ENCODE measurements around the gene CRY2. TPM values are rescaled to one million over a fixed set of nuclear protein-coding genes. Genes with fewer than 3 reads are reported as not detected.

CRY2 gene
- polyA plus RNA-seq, 2 donors, result 5.9 to 6.8 TPM

DNA sequence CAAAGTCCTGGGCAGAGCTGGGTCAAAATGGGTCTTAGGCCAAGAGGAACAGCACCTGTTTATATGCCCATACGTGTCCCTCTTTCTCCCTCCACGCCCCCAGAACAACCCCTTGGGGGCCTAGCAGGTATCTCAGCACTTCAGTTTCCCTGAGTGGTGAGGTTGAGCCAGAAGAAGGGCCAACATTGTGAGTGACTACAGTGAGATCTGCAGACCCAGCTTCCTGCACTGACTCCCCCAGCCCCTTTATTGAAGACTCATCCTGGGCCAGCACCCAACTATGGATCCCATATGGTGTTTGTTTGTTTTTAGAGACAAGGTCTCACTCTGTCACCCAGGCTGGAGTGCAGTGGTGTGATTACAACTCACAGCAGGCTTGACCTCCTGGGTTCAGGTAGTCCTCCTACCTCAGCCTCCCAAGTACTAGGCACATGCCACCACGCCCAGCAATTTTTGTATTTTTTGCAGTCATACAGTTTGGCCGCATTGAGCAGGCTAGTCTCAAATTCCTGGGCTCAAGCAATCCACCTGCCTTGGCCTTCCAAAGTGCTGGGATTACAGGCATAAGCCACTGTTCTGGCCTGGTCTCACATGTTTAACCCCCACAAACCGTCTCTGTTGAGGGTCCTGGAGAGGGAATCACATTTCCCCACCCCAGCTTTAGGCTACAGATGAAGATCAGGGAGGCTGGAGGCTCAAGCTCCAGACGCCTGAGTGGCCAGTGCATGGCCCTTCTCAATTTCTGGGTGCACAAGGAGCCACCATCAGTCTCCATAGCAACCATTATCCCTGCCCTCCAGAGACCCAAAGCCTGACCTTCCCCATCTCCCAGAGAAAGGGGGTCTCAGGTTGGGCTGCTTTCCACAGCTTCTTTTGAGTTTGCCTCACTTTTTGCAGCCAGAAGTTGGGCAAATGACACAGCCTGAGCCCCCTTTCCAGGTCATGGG lies 73.5 kb downstream of the CRY2 start:
- Histone ChIP-seq H3K36me3 (ENCODE audit: control insufficient read depth in 2 of 2, insufficient read depth in 2 of 2, low read length in 1 of 2) (no peaks in the 10 kb centered on the region), H3K27me3 (ENCODE audit: control insufficient read depth in 1 of 2, insufficient read depth in 2 of 2, low read length in 2 of 2) (no peaks in the 10 kb centered on the region), H3K4me3 (ENCODE audit: low read depth in 1 of 2, low read length in 2 of 2) (no peak overlapping the region), H3K9me3 (ENCODE audit: control insufficient read depth in 2 of 2, insufficient read depth in 1 of 2, low read depth in 1 of 2, low read length in 1 of 2) (no peaks in the 10 kb centered on the region), H3K27ac (ENCODE audit: low read depth in 2 of 2, low read length in 1 of 2) (no peak overlapping the region), H3K4me1 (ENCODE audit: control insufficient read depth in 2 of 2, insufficient read depth in 2 of 2, low read length in 1 of 2) (peaks cover 2 to 19% of the 10 kb centered on the region in 2 donors)
- WGBS, 2 donors, result 83 to 85% methylated on average over 6 of the region's 6 CpGs

DNA sequence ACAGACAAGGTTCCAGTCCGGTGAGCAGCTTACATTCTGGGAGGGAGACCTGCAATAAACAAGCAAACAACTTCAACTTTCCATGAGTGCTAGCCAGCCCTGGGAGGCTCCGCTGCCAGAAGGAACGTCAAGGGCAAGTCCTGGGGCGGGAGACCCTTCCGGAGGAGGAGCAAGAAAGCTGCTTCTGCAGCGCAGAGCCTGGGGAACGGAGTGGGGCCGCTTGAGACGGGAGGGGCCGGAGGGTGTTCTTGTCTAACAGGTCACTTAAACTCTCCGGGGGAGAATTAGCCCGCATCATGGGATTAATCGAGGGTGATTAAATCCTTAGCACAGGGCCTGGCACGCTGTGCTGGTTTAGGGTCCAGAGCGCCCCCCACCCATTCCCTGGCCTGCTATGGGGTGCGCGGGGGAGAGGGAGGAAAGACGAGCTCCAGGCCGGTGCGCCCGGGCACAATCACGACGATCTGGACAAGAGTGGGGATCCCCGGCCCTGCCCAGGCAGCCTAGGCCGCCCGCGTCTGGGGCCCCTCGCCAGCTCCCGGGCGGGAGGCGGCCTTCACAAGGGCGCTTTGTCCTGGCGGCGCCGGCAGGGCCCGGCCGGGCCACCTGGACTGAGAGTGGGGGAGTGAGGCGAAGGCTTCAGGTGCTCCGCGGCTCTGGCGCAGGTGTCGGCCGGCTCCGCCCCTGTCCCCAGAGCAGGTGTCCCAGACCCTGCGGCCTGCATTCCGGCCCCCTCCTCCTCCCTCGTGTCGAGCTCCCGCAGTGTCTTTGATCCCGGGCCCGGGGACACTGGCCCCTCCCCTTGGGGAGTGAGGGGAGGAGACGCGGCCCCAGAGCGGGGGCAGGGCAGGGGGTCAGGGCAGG lies 74.5 kb downstream of the CRY2 start:
- Histone ChIP-seq H3K4me3 (ENCODE audit: low read depth in 1 of 2, low read length in 2 of 2) (peak overlapping the region; percentile 51 to 57), H3K27me3 (ENCODE audit: control insufficient read depth in 1 of 2, insufficient read depth in 2 of 2, low read length in 2 of 2) (no peaks in the 10 kb centered on the region)

DNA sequence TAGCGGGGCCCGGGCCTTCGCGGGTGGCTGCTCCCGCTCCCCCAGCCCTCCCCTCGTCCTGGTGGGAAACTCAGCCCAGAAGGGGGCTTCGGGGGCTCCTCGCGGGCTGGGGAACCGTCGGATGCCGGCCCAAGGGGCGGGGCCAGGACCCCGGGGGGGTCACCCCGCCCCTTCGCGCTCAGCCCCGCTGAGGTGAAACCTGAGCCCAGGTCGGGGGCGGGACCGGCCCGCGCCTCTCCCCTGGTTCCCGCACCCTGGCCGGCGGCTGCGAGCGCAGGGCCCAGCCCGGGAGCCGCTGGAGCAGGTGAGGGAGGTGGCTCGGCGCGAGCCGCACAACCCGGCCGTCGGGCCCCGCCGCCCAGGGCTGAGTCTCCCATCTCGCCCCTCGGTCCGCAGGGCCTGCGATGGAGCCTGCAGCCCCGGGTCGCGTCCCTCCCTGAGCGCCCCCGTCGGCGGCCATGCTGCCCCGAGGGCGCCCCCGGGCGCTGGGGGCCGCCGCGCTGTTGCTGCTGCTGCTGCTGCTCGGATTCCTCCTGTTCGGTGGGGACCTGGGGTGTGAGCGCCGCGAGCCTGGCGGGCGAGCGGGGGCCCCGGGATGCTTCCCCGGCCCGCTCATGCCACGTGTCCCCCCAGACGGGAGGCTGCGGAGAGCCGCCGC lies 75.3 kb downstream of the CRY2 start, which contains the start of gene LARGE2:
Gene LARGE2 (plus strand): TSS at position 232 of the 658 bp plus-strand sequence. CDS start 227 bp downstream, at position 459.
- WGBS, 2 donors, result 1 to 4% methylated on average over 32 to 73 of the region's 73 CpGs
- Histone ChIP-seq H3K36me3 (ENCODE audit: control insufficient read depth in 2 of 2, insufficient read depth in 2 of 2, low read length in 1 of 2) (peaks cover 0 to 6% of the 10 kb centered on the region in 2 donors), H3K9me3 (ENCODE audit: control insufficient read depth in 2 of 2, insufficient read depth in 1 of 2, low read depth in 1 of 2, low read length in 1 of 2) (no peaks in the 10 kb centered on the region), H3K4me3 (ENCODE audit: low read depth in 1 of 2, low read length in 2 of 2) (peak within 1 kb of the TSS; percentile 51 to 57), H3K27me3 (ENCODE audit: control insufficient read depth in 1 of 2, insufficient read depth in 2 of 2, low read length in 2 of 2) (no peaks in the 10 kb centered on the region), H3K27ac (ENCODE audit: low read depth in 2 of 2, low read length in 1 of 2) (peak within 1 kb of the TSS in 1 of 2 donors; percentile 27), H3K4me1 (ENCODE audit: control insufficient read depth in 2 of 2, insufficient read depth in 2 of 2, low read length in 1 of 2) (peaks cover 2 to 13% of the 10 kb centered on the region in 2 donors)

More for the DNA sequence above, 74.5 kb downstream of the CRY2 start:
- no peaks in the 10 kb centered on the region for H3K9me3 ChIP-seq (ENCODE audit: control insufficient read depth in 2 of 2, insufficient read depth in 1 of 2, low read depth in 1 of 2, low read length in 1 of 2)
- peaks cover 0 to 6% of the 10 kb centered on the region in 2 donors for H3K36me3 ChIP-seq (ENCODE audit: control insufficient read depth in 2 of 2, insufficient read depth in 2 of 2, low read length in 1 of 2)
- WGBS, 2 donors, result 20% methylated on average over 45 to 54 of the region's 54 CpGs
- peaks cover 2 to 15% of the 10 kb centered on the region in 2 donors for H3K4me1 ChIP-seq (ENCODE audit: control insufficient read depth in 2 of 2, insufficient read depth in 2 of 2, low read length in 1 of 2)
- H3K27ac ChIP-seq (ENCODE audit: low read depth in 2 of 2, low read length in 1 of 2), result peak overlapping the region in 1 of 2 donors; percentile 27

DNA sequence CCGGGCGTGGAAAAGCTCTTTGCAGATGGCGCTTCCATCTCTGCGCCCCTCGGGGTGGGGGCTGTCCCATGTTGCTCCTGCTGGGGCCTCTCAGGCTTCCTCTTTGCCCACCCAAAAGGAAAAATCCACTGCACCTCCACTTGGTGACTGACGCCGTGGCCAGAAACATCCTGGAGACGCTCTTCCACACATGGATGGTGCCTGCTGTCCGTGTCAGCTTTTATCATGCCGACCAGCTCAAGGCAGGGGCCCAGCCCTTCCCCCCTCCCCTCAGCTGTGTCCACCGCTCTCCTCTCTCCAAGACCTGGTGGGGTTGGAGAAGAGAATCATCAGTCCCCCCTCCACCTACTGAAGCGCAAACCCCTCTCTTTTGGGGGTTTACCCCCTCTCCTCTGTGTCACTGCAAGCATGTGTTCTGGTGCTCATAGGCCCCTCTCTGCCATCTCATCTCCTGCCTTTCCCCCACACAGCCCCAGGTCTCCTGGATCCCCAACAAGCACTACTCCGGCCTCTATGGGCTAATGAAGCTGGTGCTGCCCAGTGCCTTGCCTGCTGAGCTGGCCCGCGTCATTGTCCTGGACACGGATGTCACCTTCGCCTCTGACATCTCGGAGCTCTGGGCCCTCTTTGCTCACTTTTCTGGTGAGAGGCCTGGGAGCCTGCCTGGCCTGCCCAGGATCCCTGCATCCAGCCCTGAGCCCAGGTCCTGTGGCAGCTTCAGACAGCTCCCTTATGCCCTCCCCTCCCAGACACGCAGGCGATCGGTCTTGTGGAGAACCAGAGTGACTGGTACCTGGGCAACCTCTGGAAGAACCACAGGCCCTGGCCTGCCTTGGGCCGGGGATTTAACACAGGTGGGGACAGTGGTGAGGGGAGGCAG lies 77.0 kb downstream of the CRY2 start:
- Histone ChIP-seq H3K9me3 (ENCODE audit: control insufficient read depth in 2 of 2, insufficient read depth in 1 of 2, low read depth in 1 of 2, low read length in 1 of 2) (no peaks in the 10 kb centered on the region), H3K4me3 (ENCODE audit: low read depth in 1 of 2, low read length in 2 of 2) (peak overlapping the region in 1 of 2 donors; percentile 9), H3K27ac (ENCODE audit: low read depth in 2 of 2, low read length in 1 of 2) (no peak overlapping the region), H3K27me3 (ENCODE audit: control insufficient read depth in 1 of 2, insufficient read depth in 2 of 2, low read length in 2 of 2) (no peaks in the 10 kb centered on the region), H3K4me1 (ENCODE audit: control insufficient read depth in 2 of 2, insufficient read depth in 2 of 2, low read length in 1 of 2) (peaks cover 6 to 17% of the 10 kb centered on the region in 2 donors), H3K36me3 (ENCODE audit: control insufficient read depth in 2 of 2, insufficient read depth in 2 of 2, low read length in 1 of 2) (peaks cover 0 to 10% of the 10 kb centered on the region in 2 donors)
- WGBS, 2 donors, result 52 to 67% methylated on average over 22 of the region's 22 CpGs

DNA sequence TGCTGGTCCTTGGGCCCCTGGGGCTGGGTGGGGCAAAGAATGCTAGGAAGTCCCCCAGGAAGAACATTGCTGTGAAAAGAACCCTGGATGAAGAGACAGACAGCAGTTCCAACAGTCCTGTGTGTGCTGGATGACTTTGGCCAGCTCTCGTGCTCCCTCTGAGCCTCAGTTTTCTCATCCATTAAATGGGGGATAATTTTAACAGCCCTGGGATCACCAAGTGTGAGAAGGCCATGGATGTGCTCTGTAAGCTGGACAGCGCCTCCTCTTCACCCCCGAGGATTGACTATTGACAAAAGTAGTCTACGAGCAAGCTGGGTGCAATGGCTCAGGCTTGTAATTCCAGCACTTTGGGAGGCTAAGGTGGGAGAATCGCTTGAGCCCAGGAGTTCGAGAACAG lies 77.7 kb downstream of the CRY2 start:
- H3K4me3 ChIP-seq (ENCODE audit: low read depth in 1 of 2, low read length in 2 of 2), result no peak overlapping the region
- H3K27ac ChIP-seq (ENCODE audit: low read depth in 2 of 2, low read length in 1 of 2), result no peak overlapping the region
- H3K4me1 ChIP-seq (ENCODE audit: control insufficient read depth in 2 of 2, insufficient read depth in 2 of 2, low read length in 1 of 2), result peaks cover 10 to 20% of the 10 kb centered on the region in 2 donors
- no peaks in the 10 kb centered on the region for H3K9me3 ChIP-seq (ENCODE audit: control insufficient read depth in 2 of 2, insufficient read depth in 1 of 2, low read depth in 1 of 2, low read length in 1 of 2)
- H3K36me3 ChIP-seq (ENCODE audit: control insufficient read depth in 2 of 2, insufficient read depth in 2 of 2, low read length in 1 of 2), result peaks cover 0 to 10% of the 10 kb centered on the region in 2 donors
- H3K27me3 ChIP-seq (ENCODE audit: control insufficient read depth in 1 of 2, insufficient read depth in 2 of 2, low read length in 2 of 2), result no peaks in the 10 kb centered on the region
- 80 to 84% methylated on average over 6 of the region's 6 CpGs for WGBS, 2 donors

DNA sequence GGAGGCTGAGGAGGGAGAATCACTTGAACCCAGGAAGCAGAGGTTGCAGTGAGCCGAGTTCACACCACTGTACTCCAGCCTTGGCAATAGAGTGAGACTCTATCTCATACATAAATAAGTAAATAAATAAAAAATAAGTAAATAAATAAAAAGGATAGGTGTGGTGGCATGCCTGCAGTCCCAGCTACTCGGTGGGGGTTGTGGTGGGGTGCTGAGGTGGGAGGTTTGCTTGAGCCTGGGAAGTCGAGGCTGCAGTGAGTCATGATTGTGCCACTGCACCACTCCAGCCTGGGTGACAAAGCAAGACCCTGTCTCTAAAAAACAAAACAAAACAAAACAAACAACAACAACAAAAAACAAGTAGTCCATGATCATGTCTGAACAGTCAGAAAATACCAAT lies 78.3 kb downstream of the CRY2 start:
- WGBS, 2 donors, result 65 to 80% methylated on average over 3 of the region's 3 CpGs
- H3K9me3 ChIP-seq (ENCODE audit: control insufficient read depth in 2 of 2, insufficient read depth in 1 of 2, low read depth in 1 of 2, low read length in 1 of 2), result no peaks in the 10 kb centered on the region
- no peak overlapping the region for H3K27ac ChIP-seq (ENCODE audit: low read depth in 2 of 2, low read length in 1 of 2)
- H3K27me3 ChIP-seq (ENCODE audit: control insufficient read depth in 1 of 2, insufficient read depth in 2 of 2, low read length in 2 of 2), result no peaks in the 10 kb centered on the region
- H3K36me3 ChIP-seq (ENCODE audit: control insufficient read depth in 2 of 2, insufficient read depth in 2 of 2, low read length in 1 of 2), result peaks cover 3 to 10% of the 10 kb centered on the region in 2 donors
- H3K4me1 ChIP-seq (ENCODE audit: control insufficient read depth in 2 of 2, insufficient read depth in 2 of 2, low read length in 1 of 2), result peaks cover 10 to 23% of the 10 kb centered on the region in 2 donors
- H3K4me3 ChIP-seq (ENCODE audit: low read depth in 1 of 2, low read length in 2 of 2), result no peak overlapping the region

DNA sequence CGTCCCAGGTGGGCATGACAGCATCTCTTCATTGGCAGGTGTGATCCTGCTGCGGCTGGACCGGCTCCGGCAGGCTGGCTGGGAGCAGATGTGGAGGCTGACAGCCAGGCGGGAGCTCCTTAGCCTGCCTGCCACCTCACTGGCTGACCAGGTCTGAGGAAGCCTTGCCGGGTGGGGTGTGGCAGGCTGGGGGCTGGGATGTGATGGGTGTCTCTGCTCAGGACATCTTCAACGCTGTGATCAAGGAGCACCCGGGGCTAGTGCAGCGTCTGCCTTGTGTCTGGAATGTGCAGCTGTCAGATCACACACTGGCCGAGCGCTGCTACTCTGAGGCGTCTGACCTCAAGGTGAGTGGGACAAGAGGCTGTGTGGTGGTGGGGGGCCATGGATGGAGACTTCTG lies 78.7 kb downstream of the CRY2 start:
- no peak overlapping the region for H3K4me3 ChIP-seq (ENCODE audit: low read depth in 1 of 2, low read length in 2 of 2)
- H3K36me3 ChIP-seq (ENCODE audit: control insufficient read depth in 2 of 2, insufficient read depth in 2 of 2, low read length in 1 of 2), result peaks cover 3 to 10% of the 10 kb centered on the region in 2 donors
- H3K4me1 ChIP-seq (ENCODE audit: control insufficient read depth in 2 of 2, insufficient read depth in 2 of 2, low read length in 1 of 2), result peaks cover 12 to 24% of the 10 kb centered on the region in 2 donors
- 50 to 58% methylated on average over 12 of the region's 12 CpGs for WGBS, 2 donors
- H3K9me3 ChIP-seq (ENCODE audit: control insufficient read depth in 2 of 2, insufficient read depth in 1 of 2, low read depth in 1 of 2, low read length in 1 of 2), result no peaks in the 10 kb centered on the region
- no peak overlapping the region for H3K27ac ChIP-seq (ENCODE audit: low read depth in 2 of 2, low read length in 1 of 2)
- no peaks in the 10 kb centered on the region for H3K27me3 ChIP-seq (ENCODE audit: control insufficient read depth in 1 of 2, insufficient read depth in 2 of 2, low read length in 2 of 2)

DNA sequence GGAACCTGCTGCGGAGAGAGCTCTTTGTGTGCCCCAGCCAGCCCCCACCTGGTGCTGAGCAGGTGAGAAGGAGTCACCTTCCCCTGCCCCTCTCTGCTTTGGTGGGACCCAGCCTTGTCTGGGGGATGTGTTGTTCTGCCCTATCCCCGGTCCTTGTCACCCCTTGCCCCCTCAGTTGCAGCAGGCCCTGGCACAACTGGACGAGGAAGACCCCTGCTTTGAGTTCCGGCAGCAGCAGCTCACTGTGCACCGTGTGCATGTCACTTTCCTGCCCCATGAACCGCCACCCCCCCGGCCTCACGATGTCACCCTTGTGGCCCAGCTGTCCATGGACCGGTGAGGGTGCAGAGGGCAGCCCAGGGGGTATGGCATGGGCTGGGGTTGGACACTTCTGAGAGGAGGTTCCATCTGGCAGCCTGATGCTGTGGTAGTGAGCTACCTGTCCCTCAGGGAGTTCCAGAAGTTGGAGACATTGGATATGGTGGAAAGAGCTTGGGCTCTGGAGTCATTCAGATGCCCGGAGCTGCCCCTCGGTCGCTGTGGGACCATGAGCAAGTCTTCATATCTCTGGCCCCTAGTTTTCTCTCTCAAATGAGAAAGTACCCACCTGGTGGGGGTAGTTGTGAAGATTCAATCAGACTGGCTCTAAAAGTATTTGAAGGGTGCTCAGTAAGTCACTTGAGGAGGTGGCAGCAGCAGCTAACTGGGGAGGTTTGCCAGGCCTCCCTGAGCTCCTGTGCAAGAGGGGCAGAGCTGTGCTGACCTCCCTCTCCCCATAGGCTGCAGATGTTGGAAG lies 79.5 kb downstream of the CRY2 start:
- Histone ChIP-seq H3K36me3 (ENCODE audit: control insufficient read depth in 2 of 2, insufficient read depth in 2 of 2, low read length in 1 of 2) (peaks cover 3 to 10% of the 10 kb centered on the region in 2 donors), H3K4me1 (ENCODE audit: control insufficient read depth in 2 of 2, insufficient read depth in 2 of 2, low read length in 1 of 2) (peaks cover 10 to 25% of the 10 kb centered on the region in 2 donors), H3K27ac (ENCODE audit: low read depth in 2 of 2, low read length in 1 of 2) (no peak overlapping the region), H3K4me3 (ENCODE audit: low read depth in 1 of 2, low read length in 2 of 2) (no peak overlapping the region), H3K27me3 (ENCODE audit: control insufficient read depth in 1 of 2, insufficient read depth in 2 of 2, low read length in 2 of 2) (no peaks in the 10 kb centered on the region), H3K9me3 (ENCODE audit: control insufficient read depth in 2 of 2, insufficient read depth in 1 of 2, low read depth in 1 of 2, low read length in 1 of 2) (no peaks in the 10 kb centered on the region)
- WGBS, 2 donors, result 86 to 91% methylated on average over 12 of the region's 12 CpGs

Measured in esophagus (tissue), 2 donors.